ENCODE results near the gene FAM120A.

DNA sequence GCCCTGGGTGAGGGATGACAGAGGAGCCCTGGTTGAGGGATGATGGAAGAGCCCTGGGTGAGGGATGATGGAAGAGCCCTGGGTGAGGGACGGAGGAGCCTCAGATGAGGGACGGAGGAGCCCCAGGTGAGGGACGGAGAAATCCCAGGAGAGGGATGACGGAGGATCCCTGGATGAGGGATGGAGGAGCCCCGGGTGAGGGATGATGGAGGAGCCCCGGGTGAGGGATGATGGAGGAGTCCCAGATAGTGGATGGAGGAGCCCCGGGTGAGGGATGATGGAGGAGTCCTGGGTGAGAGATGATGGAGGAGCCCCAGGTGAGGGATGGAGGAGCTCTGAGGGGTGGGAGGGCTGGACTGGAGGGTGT, 135.8 kb downstream of the FAM120A start:
- no peak for TF ChIP-seq CTCF (IDR thresholded peaks at IDR 0.05)
- no peak for TF ChIP-seq POLR2A (IDR thresholded peaks at IDR 0.05)

Data from prostate gland (tissue), 2 donors.